GM12891 (cell line): Measurements from ENCODE around the gene ARHGEF6.
"Not testable (repeated sequence)": the region's sequence is repeated elsewhere in the genome, so short reads cannot be mapped to it uniquely, and the experiment has no call there.

Source experiments
- DNase-seq: peaks from one replicate; pipeline ENCODE4 v3.0.0; 2011; ENCODE audit warnings: low spot score; ENCODE audit not compliant: insufficient read length
- FAIRE-seq: peaks from 2 replicates; lab custom pipeline; 2011; peaks lifted over from hg19 to GRCh38; lab: Jason Lieb, UNC
- PAX5 ChIP-seq: IDR thresholded peaks from 2 replicates; pipeline ENCODE4 v1.6.1; 2011; ENCODE audit warnings: low read length, moderate library complexity, mild to moderate bottlenecking; ENCODE audit not compliant: insufficient read depth, severe bottlenecking
- POLR2A ChIP-seq: IDR thresholded peaks from 2 replicates; pipeline ENCODE4 v1.6.1; 2011; ENCODE audit warnings: low read depth, low read length, control low read depth
- POLR2AphosphoS5 ChIP-seq: IDR thresholded peaks from 2 replicates; pipeline ENCODE4 v1.6.1; 2011; ENCODE audit warnings: low read depth, low read length, control low read depth
- POU2F2 ChIP-seq: IDR thresholded peaks from 2 replicates; pipeline ENCODE4 v1.6.1; 2011; ENCODE audit warnings: low read depth, mild to moderate bottlenecking, control low read depth, low read length, moderate library complexity
- SPI1 ChIP-seq: IDR thresholded peaks from 2 replicates; pipeline ENCODE4 v1.6.1; 2011; ENCODE audit warnings: low read depth, low read length, control low read depth
- TAF1 ChIP-seq: IDR thresholded peaks from 2 replicates; pipeline ENCODE4 v1.6.1; 2011; ENCODE audit warnings: low read depth, low read length, control low read depth

Gene ARHGEF6

DNA sequence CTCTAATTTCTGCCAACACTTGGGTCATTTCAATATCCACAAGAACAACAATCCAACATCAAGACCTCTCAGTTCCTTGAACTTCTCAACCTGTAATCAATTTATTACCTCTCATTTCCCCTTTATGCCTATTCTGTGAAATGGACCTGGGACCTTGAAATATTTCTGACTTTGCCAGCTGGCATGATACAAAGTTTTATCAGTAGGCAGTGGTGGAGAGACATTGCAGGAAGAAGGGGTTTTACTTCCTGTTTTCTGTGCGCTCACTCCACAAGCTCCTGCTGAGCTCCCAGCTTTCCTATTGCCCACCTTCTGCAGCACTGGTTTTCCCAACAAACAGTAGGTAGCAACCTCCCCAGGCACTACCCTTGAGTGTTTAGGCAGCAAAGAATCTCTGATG is 3.5 kb upstream of the ARHGEF6 start:
- TF ChIP-seq SPI1: no peak
- TF ChIP-seq TAF1: no peak
- no peak for TF ChIP-seq POU2F2
- TF ChIP-seq POLR2AphosphoS5: no peak
- no peak for TF ChIP-seq PAX5
- TF ChIP-seq POLR2A: no peak
- FAIRE-seq: no peak
- no peak for DNase-seq

DNA sequence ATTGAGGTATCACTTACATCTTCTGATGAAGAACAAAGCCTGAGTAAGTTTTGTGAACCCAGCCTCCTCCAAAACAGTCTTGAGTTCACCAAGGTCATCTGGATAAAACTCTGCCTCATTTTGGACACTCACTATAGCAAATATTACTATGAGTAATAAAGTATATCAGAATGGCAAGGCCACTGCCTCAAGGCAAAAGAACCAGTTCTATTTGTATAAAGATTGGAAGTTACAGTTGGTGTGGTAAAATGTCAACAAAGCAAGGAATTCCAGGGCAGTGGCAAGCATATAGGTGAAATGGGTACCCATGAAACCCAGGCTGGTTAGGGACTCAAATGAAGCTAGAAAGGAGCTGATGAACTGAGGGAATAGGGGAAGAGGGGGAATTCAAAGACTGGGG is 2.4 kb upstream of the ARHGEF6 start:
- DNase-seq (no peak), FAIRE-seq (no peak)
- TF ChIP-seq TAF1: no peak
- no peak for TF ChIP-seq POU2F2
- no peak for TF ChIP-seq POLR2AphosphoS5
- no peak for TF ChIP-seq SPI1
- no peak for TF ChIP-seq PAX5

DNA sequence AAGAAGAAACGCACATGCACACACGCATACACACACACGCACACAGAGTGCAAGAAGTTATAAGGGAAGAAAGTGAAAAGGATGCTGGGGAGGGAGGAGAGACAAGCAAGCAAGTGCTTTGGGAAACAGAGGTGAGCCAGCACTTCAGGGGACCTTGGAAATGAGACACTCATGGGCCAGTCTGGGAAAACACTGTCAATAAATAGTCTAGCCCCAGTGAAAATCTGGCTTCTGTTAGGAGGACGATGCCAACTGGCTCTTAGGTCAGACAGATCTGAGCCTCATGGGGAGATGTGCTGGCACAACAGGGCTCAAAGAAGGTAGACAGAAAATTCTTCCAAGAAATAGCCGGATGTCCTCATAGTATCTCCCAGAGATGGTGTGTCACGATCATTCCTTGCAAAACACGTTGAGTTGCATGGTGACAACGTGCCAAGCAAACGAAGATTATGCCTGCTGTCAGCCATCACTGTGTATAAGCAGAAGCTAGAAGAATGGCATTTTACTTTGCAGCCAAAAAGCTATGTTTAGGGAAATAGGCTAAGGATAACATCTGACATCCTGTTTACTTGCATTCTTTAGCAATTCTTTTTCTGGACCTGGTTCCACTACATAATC is 557 bp upstream of the ARHGEF6 start:
- TF ChIP-seq POLR2AphosphoS5 (no peak), PAX5 (no peak), SPI1 (no peak), POU2F2 (no peak), POLR2A (no peak), TAF1 (no peak)
- DNase-seq (no peak), FAIRE-seq (peak; percentile 91)

DNA sequence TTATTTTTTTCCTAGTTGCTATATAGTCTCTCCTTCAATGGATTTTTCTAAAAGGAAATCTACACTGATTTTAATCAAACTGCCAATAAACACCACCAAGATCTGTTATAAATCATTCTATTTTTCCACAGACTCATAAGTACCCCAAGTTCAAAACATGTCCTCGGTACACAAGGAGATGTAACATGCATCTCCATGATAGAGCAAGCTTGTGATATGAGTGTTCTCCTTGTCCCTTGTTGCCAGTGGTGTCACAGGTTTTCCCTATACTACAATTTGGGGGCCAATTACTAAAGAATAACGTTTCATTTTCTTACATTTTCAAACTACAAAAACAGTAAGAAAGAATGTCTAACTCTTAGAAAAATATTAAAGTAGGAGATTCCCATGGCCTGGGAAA is 491 bp downstream of the ARHGEF6 start:
- DNase-seq: no peak
- no peak for TF ChIP-seq PAX5
- no peak for TF ChIP-seq POLR2A
- no peak for TF ChIP-seq POLR2AphosphoS5
- FAIRE-seq: peak; percentile 78

DNA sequence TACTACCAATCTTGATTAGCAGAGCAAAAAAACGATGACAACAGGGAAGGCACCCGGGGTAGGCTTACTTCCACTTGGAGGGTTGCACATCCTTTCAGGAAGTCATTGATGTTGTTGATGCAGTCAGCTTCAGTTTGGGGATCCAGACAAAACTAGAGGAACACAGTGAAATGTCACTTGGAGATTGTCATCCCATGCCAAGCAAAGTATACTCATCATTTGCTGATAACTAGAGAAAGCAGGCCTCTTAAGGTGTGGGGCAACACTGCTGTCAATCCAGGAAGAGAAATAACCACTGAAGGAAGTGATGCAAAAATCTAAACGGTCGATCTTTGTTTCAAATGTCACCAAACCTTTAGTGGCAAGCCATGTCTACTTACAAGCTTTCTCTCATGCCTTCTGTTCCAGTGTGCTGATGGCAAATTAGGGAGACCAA is 1.4 kb downstream of the ARHGEF6 start:
- TF ChIP-seq POLR2AphosphoS5 (0 out of 2 replicates have a peak, but pooled peaks have one; percentile 34), POU2F2 (no peak), POLR2A (peak; percentile 33; the same call in 1 of the 2 replicates), PAX5 (no peak)
- FAIRE-seq (peak; percentile 97), DNase-seq (no peak)

DNA sequence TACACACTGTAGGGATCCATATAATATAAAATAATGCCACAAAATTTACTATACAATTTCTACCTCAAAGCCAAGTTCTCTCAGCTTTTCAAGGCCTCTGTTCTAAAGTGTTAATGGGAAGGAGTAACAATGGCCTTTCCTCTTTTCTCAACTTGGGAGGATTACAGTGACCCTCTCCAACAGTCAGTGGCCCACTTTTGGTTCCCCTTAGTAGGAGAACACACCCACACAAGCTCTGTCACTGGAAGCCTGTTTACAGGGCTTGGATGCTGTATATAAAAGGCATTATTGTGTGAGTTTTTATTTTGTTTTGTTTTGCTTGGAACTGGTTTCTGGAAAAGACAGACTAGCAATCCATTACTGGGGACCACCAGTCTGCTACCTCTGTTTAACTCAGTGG is 1.8 kb downstream of the ARHGEF6 start:
- FAIRE-seq (no peak), DNase-seq (no peak)
- TF ChIP-seq POU2F2 (no peak), PAX5 (no peak), POLR2A (no peak), POLR2AphosphoS5 (no peak), SPI1 (no peak), TAF1 (no peak)

DNA sequence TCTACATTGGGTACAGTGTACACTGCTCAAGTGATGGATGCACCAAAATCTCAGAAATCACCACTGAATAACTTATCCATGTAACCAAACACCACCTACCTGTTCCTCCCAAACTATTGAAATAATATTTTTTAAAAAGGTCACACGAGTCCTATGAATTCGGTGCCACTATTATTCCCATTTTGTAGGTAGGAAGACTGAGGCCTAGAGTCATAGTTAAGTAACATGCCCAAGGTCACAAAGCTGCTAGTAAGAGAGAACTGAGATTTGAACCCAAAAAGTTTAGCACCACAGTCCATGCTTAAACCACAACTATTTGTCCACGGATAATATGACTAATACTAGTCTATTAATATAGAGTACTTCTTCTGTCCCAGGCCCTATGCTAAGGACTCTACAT is 2.7 kb downstream of the ARHGEF6 start:
- FAIRE-seq (peak; percentile 31), DNase-seq (no peak)
- TF ChIP-seq SPI1 (no peak), POLR2A (no peak), POU2F2 (no peak), POLR2AphosphoS5 (no peak), TAF1 (no peak), PAX5 (no peak)

DNA sequence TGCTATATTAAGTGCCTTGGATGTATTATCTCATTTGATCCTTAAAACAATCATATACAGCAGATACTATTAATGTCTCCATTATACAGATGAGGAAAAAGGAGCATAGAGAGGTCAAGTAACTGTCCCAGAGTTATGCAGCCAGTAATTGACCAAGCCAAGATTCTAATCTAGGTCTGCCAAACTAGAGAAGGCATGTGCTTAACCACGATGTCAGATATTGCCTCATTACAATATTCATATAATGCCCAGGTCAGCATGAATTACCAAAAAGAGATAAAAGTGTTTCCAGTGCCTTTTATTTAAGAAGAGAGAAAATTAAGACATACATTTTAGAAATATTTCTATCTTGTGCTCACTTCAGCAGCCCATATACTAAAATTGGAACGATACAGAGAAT is 7.1 kb downstream of the ARHGEF6 start:
- TF ChIP-seq POLR2A (no peak), PAX5 (no peak), TAF1 (no peak), POLR2AphosphoS5 (no peak), POU2F2 (no peak), SPI1 (no peak)
- FAIRE-seq (no peak), DNase-seq (no peak)

DNA sequence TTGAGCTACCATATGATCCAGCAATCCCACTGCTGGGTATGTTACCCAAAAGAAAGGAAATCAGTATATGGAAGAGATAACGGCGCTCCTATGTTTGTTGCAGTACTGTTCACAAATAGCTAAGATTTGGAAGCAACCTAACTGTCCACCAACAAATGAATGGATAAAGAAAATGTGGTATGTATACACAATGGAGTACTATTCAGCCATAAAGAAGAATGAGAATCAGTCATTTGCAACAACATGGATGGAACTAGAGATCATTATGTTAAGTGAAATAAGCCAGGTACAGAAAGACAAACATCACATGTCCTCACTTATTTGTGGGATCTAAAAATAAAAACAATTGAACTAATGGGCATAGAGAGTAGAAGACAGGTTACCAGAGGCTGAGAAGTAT is 8.9 kb downstream of the ARHGEF6 start:
- peak; percentile 26 for FAIRE-seq
- DNase-seq: not testable (repeated sequence)

DNA sequence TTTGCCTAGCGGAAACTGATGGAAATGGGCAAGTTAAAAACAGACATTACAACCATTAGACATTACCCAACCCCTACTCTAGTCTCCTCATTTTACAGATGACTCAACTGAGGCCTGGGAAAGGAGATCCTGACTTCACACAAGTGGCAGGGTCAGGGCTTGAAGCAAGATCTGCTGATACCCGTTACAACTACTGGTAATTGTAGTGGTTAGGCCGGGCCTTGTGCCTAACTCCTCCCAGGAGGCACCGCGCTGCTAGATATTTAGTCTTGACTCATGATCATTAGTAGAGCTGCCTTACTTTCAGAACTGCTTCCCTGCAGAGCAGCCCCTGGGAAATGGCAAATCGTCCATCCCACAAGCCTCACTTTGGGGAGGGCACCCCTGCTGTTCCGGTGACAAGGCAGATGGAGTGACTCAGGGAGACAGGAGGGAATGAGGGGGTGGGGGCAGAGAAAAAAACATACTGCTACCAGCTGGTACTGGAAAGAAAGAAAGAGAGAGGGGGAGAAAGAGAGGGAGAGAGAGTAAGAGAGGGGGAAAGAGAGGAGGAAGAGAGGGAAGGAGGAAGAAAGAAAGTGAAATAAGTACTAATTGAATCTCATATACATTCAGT is 12.2 kb downstream of the ARHGEF6 start:
- DNase-seq (no peak), FAIRE-seq (peak; percentile 92)
- no peak for TF ChIP-seq POLR2AphosphoS5
- no peak for TF ChIP-seq POU2F2
- no peak for TF ChIP-seq POLR2A
- TF ChIP-seq PAX5: no peak
- no peak for TF ChIP-seq TAF1
- TF ChIP-seq SPI1: no peak
